GDM1 (cell line): ENCODE data around the gene MLST8.
"Not testable (repeated sequence)": the region's sequence is repeated elsewhere in the genome, so short reads cannot be mapped to it uniquely, and the experiment has no call there.

Source experiments
- DNase-seq: peaks from one replicate; lab custom pipeline; 2025; lab: John Stamatoyannopoulos, UW

MLST8 gene

DNA sequence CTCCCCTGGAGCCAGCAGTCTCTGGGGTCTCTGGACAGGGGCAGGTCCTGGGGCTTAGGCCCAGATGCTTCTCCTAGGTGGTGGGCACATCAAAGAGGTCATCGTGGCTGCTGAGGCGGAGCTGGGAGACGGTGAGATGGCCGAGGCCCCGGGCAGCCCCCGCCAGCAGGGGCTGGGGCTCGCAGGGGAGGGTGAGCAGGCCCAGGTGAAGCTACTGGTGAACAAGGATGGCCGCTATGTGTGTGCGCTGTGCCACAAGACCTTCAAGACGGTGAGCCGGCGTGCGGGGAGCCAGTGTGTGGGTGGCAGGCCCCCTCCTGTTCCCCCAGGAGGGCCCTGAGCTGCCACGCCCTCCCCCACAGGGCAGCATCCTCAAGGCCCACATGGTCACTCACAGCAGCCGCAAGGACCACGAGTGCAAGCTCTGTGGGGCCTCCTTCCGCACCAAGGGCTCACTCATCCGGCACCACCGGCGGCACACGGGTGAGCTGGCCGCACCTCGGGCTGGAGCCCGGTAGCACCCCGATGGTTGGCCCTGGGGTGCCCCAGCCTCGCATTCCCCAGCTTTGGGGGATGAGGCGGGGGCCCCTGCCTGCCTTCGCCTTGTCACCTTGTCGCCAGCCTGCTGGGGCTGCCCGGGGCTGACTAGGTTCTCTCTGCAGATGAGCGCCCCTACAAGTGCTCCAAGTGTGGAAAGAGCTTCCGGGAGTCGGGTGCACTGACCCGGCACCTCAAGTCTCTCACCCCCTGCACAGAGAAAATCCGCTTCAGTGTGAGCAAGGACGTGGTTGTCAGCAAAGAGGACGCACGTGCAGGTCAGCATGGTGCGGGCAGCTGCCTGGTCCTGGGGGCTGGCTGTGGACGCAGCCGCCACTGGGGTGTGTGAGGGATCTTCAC lies 27.1 kb downstream of the MLST8 start:
- DNase-seq = no peak

DNA sequence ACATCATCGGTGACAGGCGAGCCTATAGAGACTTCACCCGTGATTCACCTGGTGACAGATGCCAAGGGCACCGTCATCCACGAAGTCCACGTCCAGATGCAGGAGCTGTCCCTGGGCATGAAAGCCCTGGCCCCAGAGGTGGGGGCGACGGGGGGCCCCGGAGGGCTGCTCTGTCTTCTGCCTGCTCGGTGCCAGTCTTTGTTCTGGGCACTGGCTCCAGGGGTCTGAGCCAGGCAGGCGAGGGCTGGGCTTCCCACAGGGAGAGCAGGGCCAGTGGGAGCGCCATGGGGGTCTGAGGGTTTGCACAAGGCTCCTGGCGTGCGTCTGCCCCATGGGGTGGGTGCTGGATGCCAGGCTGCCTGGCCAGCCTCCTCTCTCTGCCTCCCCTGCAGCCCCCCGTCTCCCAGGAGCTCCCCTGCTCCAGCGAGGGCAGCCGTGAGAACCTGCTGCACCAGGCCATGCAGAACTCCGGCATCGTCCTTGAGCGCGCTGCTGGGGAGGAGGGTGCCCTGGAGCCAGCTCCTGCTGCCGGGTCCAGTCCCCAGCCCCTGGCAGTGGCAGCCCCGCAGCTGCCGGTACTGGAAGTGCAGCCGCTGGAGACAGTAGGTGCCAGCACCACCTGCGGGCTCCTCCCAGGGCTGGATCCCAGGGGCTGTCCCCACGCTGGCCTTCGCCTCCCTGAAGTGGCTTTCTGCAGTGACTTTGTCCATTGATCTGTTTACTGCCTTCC lies 28.0 kb downstream of the MLST8 start:
- no peak for DNase-seq

DNA sequence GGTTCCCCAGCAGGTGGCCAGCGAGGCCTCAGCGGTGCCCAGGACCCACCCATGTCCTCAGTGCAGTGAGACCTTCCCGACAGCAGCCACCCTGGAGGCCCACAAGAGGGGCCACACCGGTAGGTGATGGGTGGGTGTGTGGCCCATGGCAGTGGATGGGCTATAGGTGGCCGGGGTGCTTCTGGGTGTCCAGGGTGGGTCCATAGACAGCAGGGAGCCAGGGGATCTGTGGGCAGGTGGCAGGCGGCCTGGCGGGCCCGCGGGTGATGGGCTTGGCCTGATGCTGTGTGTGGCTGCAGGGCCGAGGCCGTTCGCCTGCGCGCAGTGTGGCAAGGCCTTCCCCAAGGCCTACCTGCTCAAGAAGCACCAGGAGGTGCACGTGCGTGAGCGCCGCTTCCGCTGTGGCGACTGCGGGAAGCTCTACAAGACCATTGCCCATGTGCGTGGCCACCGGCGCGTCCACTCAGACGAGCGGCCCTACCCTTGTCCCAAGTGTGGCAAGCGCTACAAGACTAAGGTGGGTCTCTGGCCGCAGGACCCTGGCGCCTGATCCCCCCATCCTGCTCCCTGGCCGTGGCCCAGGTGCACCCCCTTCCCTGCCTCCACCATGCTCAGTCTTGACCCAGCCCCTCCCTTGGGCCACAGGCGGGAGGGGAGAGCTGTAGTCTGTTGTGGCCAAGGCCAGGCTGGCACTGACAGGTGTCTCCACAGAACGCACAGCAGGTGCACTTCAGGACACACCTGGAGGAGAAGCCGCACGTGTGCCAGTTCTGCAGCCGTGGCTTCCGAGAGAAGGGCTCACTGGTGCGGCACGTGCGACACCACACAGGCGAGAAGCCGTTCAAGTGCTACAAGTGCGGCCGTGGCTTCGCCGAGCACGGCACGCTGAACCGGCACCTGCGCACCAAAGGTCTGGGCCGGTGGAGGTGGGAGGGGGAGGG lies 28.9 kb downstream of the MLST8 start:
- no peak for DNase-seq

DNA sequence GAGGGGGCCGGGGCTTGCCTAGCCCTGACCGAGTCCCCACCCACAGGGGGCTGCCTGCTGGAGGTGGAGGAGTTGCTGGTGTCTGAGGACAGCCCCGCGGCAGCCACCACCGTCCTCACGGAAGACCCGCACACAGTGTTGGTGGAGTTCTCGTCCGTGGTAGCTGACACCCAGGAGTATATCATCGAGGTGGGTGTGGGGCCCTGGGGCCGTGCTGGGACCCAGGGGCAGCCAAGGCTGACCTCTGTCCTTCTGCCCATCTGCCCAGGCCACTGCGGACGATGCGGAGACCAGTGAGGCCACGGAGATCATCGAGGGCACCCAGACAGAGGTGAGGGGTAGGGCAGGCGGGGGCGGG lies 29.5 kb downstream of the MLST8 start:
- DNase-seq = no peak

DNA sequence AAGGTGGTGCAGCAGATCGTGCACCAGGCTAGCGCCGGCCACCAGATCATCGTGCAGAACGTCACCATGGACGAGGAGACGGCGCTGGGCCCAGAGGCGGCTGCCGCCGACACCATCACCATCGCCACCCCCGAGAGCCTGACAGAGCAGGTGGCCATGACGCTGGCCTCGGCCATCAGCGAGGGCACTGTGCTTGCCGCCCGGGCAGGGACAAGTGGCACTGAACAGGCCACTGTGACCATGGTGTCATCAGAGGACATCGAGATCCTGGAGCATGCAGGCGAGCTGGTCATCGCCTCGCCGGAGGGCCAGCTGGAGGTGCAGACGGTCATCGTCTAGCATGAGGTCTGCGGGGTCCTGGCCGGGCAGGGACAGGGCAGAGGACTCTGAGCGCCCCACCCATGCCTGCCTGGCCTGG lies 30.0 kb downstream of the MLST8 start:
- no peak for DNase-seq

DNA sequence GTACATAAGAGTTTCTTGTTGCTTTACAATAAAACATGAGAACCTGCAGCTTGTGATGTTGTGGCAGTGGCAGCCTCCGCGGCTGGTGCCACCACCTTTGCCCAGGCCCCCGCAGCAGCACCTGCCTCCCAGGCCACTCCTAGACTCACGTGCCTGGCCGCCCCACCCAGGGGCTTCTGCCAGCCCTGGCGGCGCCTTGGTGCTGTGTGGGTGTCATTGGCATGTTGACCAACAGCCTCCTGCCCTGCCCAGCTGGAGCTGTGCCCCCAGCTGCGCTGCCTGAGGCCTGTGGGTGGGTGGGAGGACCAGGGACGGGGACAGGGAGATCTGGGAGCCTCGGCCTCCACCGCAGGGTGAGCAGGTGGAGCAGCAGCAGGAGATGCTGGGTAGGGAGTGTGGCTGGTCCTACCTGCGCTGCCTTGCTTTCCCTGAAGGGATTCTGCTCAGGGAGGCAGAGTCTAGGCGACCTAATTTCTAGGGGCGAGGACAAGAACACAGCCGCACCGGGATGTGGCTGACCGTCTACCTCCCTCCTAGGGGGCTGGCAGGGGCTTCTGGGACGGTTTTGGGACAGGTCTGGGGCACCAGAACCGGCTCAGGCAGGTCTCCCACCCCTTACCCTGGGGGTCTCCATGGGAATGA lies 30.6 kb downstream of the MLST8 start:
- DNase-seq = no peak

DNA sequence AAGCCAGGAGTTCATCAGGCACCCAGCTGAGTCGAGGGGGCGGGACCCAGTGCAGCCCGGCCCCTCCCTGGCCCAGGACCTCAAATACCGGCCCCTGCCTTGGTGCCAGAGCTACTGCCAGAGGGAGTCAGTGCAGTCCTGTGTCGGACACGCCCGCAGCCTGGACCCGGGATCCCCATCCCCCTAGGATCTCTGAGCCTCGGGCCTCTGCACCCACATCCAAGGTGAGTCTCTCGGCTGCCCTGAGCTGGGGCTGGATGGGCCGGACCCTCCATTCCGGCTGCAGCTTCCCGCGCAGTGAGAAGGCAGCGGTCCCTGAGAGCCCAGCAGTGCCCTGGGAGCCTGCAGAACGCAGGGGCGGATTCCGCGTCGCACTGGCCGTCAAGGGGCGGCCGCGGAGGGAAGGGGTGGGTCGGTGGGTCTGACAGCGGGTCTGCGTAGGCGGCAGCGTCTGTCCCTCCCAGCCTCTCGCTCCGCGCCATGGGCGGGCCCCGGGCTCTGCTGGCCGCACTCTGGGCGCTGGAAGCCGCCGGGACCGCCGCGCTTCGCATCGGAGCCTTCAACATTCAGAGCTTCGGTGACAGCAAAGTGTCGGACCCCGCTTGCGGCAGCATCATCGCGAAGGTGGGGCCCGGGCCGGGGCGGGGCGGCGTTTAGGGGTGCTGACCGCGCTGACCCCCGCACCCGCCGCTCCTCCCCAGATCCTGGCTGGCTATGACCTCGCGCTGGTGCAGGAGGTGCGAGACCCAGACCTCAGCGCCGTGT lies 31.3 kb downstream of the MLST8 start, which contains the start of gene DNASE1L2:
Gene DNASE1L2 (plus strand): TSS at position 108 of the 765 bp plus-strand sequence. CDS start 373 bp downstream, at position 481.
- no peak for DNase-seq

DNA sequence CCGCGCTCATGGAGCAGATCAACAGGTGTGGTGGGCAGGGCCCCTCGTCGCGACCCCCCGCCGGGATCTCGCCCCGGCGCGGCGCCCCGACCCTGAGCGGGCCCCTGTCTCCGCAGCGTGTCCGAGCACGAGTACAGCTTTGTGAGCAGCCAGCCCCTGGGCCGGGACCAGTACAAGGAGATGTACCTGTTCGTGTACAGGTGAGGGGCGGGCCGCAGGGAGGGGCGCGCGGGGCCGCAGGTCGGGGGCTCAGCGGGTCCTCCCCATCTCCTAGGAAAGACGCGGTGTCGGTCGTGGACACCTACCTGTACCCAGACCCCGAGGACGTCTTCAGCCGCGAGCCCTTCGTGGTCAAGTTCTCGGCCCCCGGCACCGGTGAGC lies 31.8 kb downstream of the MLST8 start:
- no peak for DNase-seq

DNA sequence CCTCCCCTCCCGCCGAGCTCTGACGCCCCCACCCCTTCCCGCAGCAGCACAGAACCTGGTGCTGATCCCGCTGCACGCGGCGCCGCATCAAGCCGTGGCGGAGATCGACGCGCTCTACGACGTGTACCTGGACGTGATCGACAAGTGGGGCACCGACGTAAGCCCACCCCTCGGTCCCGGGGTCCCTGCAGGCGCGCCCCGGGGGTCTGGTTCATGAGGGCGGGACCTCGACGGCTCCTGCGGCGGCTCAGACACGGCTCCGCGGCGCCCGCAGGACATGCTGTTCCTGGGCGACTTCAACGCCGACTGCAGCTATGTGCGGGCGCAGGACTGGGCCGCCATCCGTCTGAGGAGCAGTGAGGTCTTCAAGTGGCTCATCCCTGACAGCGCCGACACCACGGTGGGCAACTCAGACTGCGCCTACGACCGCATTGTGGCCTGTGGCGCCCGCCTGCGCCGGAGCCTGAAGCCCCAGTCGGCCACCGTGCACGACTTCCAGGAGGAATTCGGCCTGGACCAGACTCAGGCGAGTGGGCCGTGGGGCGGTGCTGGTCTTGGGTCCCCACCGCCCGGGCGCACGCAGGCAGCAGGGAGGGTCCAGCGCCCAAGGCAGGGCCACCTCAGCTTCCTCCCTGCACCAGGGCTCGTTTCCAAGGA lies 32.4 kb downstream of the MLST8 start:
- no peak for DNase-seq

DNA sequence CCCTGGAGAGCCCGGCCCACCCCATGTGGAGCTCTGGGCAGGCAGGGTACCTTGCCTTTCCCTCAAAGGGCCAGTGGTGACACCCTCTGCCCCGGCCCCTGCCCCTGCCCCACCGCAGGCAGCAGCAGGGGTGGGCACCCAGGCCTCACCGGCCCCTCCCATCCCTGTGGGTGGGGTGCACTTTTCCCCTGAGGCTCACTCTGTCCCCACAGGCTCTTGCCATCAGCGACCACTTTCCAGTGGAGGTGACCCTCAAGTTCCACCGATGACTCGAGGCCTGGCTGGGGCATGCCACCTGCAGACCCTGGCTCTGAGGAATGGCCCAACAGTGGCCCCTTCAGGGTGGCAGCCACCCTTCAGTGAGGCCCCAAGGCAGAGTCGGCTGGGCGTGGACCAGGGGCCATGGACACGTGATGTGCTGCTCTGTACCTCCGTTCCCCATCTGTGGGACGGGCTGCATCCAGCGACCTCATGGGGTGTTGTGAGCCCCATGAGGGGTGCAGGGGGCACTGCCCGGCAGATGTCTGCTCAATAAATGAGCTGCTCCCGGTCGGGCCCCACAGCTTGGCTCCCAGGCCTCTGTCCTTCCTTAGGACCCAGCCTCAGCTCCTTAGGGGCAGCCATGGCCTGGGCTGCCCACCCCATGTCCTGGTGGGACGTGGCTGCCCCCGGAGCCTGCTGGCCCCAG lies 33.0 kb downstream of the MLST8 start:
- DNase-seq = no peak

DNA sequence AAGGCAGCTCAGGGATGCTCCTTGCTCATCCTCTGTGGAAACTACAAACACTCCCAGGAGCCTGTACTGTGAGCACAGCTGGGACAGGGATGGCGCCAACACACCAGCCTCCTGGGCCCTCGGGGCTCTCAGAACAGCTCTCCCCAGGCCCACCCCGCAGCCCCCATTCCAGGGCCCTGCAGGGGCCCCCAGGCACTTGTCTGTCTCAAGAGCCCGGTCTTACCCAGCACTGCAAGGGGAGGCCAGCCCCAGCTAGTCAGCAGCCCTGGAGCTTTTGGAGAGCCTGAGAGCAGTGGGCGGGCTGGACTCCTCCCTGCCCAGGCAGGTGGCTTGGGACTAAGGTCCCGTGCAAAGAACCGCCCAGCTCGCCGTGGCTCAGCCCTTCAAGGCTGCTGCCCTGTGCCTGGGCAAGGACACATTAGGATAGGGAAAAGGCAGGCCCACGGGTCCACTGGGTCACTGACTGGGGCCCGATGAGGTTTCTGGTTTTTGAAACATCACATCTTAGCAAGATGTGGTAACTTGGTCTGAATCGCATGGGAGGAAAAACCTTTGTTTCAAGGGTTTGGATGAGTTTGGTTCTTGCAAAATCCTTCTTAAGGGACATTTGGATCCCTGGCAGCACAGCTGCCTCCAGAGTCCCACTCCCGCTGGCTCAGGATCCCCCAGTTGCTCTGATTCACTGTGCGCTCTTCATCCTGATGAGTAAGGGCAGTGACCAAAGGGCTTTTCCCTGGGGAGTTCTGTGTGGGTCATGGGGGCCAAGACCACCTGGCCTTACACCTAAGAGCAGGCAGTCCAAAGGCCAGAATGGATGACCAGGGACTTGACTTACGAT lies 33.8 kb downstream of the MLST8 start:
- no peak for DNase-seq

DNA sequence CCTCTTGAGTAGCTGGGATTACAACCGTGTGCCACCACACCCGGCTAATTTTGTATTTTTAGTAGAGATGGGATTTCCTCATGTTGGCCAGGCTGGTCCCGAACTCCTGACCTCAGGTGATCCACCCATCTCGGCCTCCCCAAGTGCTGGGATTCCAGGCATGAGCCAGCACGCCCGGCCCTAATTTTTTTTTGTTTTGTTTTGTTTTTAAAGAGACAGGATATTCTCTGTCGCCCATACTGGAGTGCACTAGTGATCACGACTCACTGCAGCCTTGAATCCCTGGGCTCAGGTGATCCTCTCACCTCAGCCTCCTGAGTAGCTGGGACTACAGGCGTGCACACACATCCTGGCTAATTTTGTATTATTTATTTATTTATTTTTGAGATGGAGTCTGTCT lies 35.1 kb downstream of the MLST8 start:
- DNase-seq = not testable (repeated sequence)

DNA sequence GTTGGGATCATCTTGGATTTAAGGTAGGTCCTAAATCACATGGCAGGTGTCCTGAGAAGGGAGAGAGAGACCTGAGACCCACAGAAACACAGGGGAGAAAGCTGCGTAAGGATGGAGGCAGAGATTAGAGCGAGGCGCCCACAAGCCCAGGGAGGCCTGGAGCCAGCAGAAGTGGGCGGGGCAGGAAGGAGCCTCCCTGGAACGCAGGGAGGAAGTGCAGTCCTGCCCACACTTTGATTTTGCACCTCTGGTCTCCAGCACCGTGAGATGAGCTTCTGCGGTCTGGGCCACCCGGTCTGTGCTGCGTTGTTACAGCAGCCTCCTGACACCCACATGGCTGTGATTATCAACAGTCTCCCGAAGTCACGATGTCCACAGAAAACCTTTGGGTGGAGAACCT lies 37.3 kb downstream of the MLST8 start:
- DNase-seq = no peak

DNA sequence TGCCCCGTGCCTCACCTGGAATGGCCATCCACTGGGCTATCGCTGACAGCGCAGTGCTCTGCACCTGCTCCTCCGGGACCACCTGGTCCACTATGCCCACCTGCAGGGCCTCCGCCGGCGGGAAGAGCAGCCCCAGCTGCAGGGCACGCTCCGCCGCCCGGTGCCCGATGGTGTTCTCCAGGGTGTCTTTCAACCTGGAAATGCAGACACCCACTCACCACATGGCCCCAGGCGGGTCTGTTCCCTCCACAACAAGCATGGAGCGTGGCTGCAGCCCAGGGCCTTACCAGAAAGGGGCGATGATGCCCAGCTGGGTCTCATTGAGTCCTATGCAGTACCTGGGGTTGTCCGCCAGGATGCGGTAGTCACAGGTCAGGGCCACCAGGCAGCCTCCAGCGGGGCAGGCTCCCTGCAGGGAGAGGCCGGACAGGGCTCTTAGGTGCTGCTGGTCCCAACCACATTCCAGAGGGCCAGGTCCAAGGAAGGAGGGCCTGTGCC lies 37.8 kb downstream of the MLST8 start:
- no peak for DNase-seq

DNA sequence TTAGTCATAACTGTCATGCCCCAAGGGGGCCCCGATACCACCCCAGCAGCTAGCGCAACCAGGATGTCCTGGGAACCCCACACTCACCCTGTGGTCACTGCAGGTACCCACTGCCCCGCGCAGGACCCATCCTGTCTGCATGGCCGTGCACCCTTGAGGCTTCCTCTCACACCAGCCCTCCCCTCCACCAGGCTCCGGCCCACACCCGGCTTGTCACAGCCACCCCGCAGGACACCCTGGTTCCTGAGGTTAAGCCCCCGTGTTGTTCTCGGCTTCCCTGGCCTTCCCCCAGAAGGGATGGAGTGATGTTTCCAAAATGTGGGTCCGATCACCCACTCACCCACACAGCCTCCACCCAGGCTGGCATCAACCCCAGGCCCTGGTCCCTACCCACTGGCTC lies 38.5 kb downstream of the MLST8 start:
- DNase-seq = no peak

DNA sequence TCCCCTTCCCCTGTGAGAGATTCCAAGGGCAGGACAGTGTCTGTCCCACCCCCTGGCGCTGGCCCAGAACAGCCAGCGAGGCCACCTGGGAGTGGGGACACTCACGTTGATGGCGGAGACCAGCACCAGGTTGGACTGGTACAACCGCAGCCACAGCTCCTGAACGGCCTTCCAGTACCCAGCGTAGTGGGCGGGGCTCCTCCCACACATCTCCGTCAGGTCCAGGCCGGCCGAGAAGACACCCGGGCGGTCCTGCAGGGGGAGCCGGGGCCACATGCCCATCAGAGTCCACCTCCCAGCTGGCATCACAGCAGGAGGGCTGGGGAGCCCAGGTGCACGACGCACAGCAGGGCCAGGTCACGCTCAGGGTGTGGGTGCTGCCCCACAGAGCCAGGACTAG lies 39.0 kb downstream of the MLST8 start:
- no peak for DNase-seq

DNA sequence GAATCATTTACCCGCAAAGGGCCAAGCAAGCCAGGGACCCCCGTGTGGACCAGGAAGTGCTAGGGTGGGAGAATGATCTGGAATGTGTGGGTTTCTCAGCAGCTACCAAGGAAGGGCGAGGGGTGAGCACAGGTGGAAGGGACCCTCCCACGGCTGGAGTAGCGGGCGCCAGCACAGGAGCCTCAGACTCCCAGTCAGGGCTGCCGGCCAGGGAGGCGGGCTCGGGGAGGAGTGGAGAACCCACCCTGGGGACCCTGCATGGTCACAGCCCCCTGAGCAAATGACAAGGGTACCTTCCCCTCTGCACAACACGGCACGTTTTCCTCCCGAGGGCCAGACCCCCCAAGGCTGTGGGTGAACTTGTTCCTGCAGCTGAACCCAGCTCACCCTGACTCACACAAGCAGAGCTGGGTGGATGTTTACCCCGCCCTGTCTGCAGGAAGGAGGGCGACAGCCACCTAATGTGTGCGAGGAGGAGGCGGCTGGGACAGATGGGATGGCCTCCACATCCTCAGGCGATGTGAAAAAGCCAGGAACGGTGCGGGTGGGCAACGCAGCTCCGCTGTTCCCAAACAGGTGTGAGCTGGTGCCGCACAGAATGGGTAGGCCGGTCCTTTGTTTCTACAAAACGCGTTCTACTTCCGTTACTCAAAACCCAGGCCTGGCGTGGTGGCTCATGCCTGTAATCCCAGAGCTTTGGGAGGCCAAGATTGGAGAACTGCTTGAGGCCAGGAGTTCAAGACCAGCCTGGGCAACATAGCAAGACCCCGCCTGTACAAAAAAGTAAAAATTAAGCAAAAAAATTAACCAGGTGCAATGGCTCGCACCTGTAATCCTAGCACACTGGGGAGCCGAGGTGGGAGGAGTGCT lies 39.9 kb downstream of the MLST8 start:
- DNase-seq = no peak
